H1 (cell line): ENCODE results near the gene MARCOL. TPM values are rescaled to one million over a fixed set of nuclear protein-coding genes. Genes with fewer than 3 reads are reported as not detected.

Experiments used
- CTCF ChIA-PET: fragments of 300-600 bp; sonication (Branson Sonifier 250); formaldehyde crosslinking; loops from one replicate; lab custom pipeline; 2021; ENCODE audit not compliant: partially characterized antibody; lab: Charles Lee
- POLR2A ChIA-PET: fragments of 300-600 bp; sonication (Branson Sonifier 250); formaldehyde crosslinking; loops from one replicate; lab custom pipeline; 2021; ENCODE audit warnings: inconsistent platforms; ENCODE audit not compliant: partially characterized antibody; lab: Charles Lee
- DNase-seq, 2 experiments: peaks; one replicate each; pipeline versions ENCODE4 v3.0.0 to v3.0.0-alpha.2; 2010 to 2022; ENCODE audit warnings: low spot score in 2 of 2, low read depth in 1 of 2, mixed read lengths in 1 of 2
- FAIRE-seq: peaks from 2 replicates; lab custom pipeline; 2011; peaks lifted over from hg19 to GRCh38; lab: Jason Lieb, UNC
- H2AFZ ChIP-seq: 2 replicates; pipeline ENCODE4 v1.8.1; 2012; ENCODE audit warnings: low read length, inconsistent platforms
- H2AK5ac ChIP-seq: 2 replicates; pipeline ENCODE4 v1.6.1; 2013; ENCODE audit warnings: low read depth, low read length
- H2BK120ac ChIP-seq: replicated peaks from 2 replicates; pipeline ENCODE3; 2013; ENCODE audit warnings: low read depth, low read length, inconsistent platforms
- H2BK12ac ChIP-seq: 2 replicates; pipeline ENCODE4 v1.6.1; 2013; ENCODE audit warnings: low read depth, low read length
- H2BK15ac ChIP-seq: 2 replicates; pipeline ENCODE4 v1.6.1; 2013; ENCODE audit warnings: low read length
- H2BK20ac ChIP-seq: 2 replicates; pipeline ENCODE4 v1.6.1; 2013; ENCODE audit warnings: low read length
- H2BK5ac ChIP-seq: 2 replicates; pipeline ENCODE4 v1.6.1; 2013; ENCODE audit warnings: low read depth, low read length
- H3K14ac ChIP-seq: 2 replicates; pipeline ENCODE4 v1.6.1; 2013; ENCODE audit warnings: inconsistent platforms; ENCODE audit not compliant: insufficient read length
- H3K18ac ChIP-seq: 2 replicates; pipeline ENCODE4 v1.6.1; 2013; ENCODE audit warnings: low read length; ENCODE audit errors: extremely low read depth
- H3K23ac ChIP-seq: 2 replicates; pipeline ENCODE4 v1.6.1; 2013; ENCODE audit warnings: inconsistent platforms; ENCODE audit not compliant: insufficient read length
- H3K23me2 ChIP-seq: 2 replicates; pipeline ENCODE4 v1.6.1; 2013; ENCODE audit warnings: low read depth, low read length
- H3K27ac ChIP-seq: 2 replicates; pipeline ENCODE4 v1.6.1; 2011; ENCODE audit warnings: low read depth, low read length, inconsistent platforms
- H3K27me3 ChIP-seq, 4 experiments: replicated peaks in 1 of 4; 1 replicate in 1 of 4; 2 replicates in 3 of 4; pipeline versions ENCODE4 v1.6.1 to v1.8.1; 2011 to 2013; ENCODE audit warnings: low read length in 3 of 4, mild to moderate bottlenecking in 3 of 4, inconsistent platforms in 2 of 4, mixed read lengths in 2 of 4, moderate library complexity in 1 of 4; ENCODE audit not compliant: control insufficient read depth in 3 of 4, insufficient read depth in 3 of 4; ENCODE audit errors: extremely low read depth in 1 of 4
- H3K36me3 ChIP-seq, 4 experiments: 2 replicates each; pipeline versions ENCODE4 v1.6.1 to v1.8.1; 2011 to 2013; ENCODE audit warnings: mild to moderate bottlenecking in 4 of 4, low read length in 3 of 4, moderate library complexity in 2 of 4, control low read depth in 1 of 4, inconsistent platforms in 1 of 4; ENCODE audit not compliant: insufficient read depth in 4 of 4, control insufficient read depth in 2 of 4
- H3K4ac ChIP-seq: replicated peaks from 2 replicates; pipeline ENCODE3; 2013; ENCODE audit warnings: low read length, low read depth, mixed read lengths, inconsistent platforms; ENCODE audit not compliant: insufficient read length
- H3K4me1 ChIP-seq, 4 experiments: replicated peaks in 1 of 4; 1 replicate in 1 of 4; 2 replicates in 3 of 4; pipeline versions ENCODE4 v1.6.1 to v1.8.1; 2011 to 2013; ENCODE audit warnings: low read length in 3 of 4, inconsistent platforms in 2 of 4, mixed read lengths in 1 of 4; ENCODE audit not compliant: insufficient read depth in 4 of 4, control insufficient read depth in 3 of 4
- H3K4me2 ChIP-seq, 2 experiments: 2 replicates each; pipeline versions ENCODE4 v1.6.1 to v1.8.1; 2011 to 2013; ENCODE audit warnings: low read depth in 2 of 2, low read length in 2 of 2, control low read depth in 1 of 2, inconsistent platforms in 1 of 2, mild to moderate bottlenecking in 1 of 2; ENCODE audit not compliant: insufficient read depth in 1 of 2
- H3K4me3 ChIP-seq, 4 experiments: fragments of 200-600, 300-600 bp in 1 of 4; sonication (generic), shearing (Covaris generic), sonication (Bioruptor Twin) in 1 of 4; 2 replicates each; pipeline versions ENCODE4 v1.5.1 to v1.8.1; 2011 to 2016; ENCODE audit warnings: low read length in 4 of 4, low read depth in 3 of 4, control low read depth in 2 of 4, inconsistent platforms in 2 of 4, mild to moderate bottlenecking in 2 of 4, mixed read lengths in 1 of 4, moderate library complexity in 1 of 4; ENCODE audit not compliant: insufficient read depth in 2 of 4; ENCODE audit errors: extremely low read depth in 1 of 4
- H3K56ac ChIP-seq: replicated peaks from 2 replicates; pipeline ENCODE3; 2013; ENCODE audit warnings: low read depth, mild to moderate bottlenecking, mixed read lengths, low read length, inconsistent platforms; ENCODE audit not compliant: insufficient read length
- H3K79me1 ChIP-seq: 2 replicates; pipeline ENCODE4 v1.6.1; 2013; ENCODE audit warnings: low read depth, low read length, control low read depth
- H3K79me2 ChIP-seq, 2 experiments: 2 replicates each; pipeline versions ENCODE4 v1.6.1 to v1.8.1; 2012 to 2013; ENCODE audit warnings: low read length in 2 of 2, mild to moderate bottlenecking in 2 of 2, inconsistent platforms in 1 of 2; ENCODE audit not compliant: insufficient read depth in 2 of 2, control insufficient read depth in 1 of 2
- H3K9ac ChIP-seq, 4 experiments: replicated peaks in 1 of 4; 1 replicate in 1 of 4; 2 replicates in 3 of 4; pipeline versions ENCODE4 v1.6.1 to v1.8.1; 2011 to 2013; ENCODE audit warnings: low read depth in 3 of 4, low read length in 3 of 4, control low read depth in 2 of 4, mild to moderate bottlenecking in 2 of 4, moderate library complexity in 2 of 4, inconsistent platforms in 1 of 4; ENCODE audit errors: extremely low read depth in 1 of 4
- H3K9me3 ChIP-seq, 2 experiments: 2 replicates each; pipeline versions ENCODE4 v1.6.1 to v1.8.1; 2012 to 2013; ENCODE audit warnings: mild to moderate bottlenecking in 2 of 2, moderate library complexity in 2 of 2, control low read depth in 1 of 2, inconsistent platforms in 1 of 2, low read depth in 1 of 2, low read length in 1 of 2, mixed read lengths in 1 of 2; ENCODE audit not compliant: insufficient read depth in 2 of 2
- H4K20me1 ChIP-seq, 2 experiments: replicated peaks in 1 of 2; 2 replicates each; pipeline versions ENCODE3 to v1.8.1; 2011 to 2013; ENCODE audit warnings: inconsistent platforms in 2 of 2, low read length in 2 of 2, mild to moderate bottlenecking in 1 of 2; ENCODE audit not compliant: insufficient read depth in 2 of 2, control insufficient read depth in 1 of 2
- H4K5ac ChIP-seq: 2 replicates; pipeline ENCODE4 v1.6.1; 2013; ENCODE audit warnings: low read length, low read depth, mixed read lengths, inconsistent platforms; ENCODE audit not compliant: insufficient read length
- H4K8ac ChIP-seq: 2 replicates; pipeline ENCODE4 v1.8.0; 2013; ENCODE audit warnings: mild to moderate bottlenecking, moderate library complexity, low read length, inconsistent platforms; ENCODE audit not compliant: insufficient read depth; ENCODE audit errors: extremely low read depth
- H4K91ac ChIP-seq: replicated peaks from 2 replicates; pipeline ENCODE3; 2013; ENCODE audit warnings: low read length, mixed read lengths, inconsistent platforms; ENCODE audit not compliant: insufficient read length
- PHF8 ChIP-seq: fragments of 200-600 bp; sonication (generic); conservative IDR thresholded peaks from 2 replicates; pipeline ENCODE4 v1.7.1; 2012; ENCODE audit warnings: low read depth, mild to moderate bottlenecking, inconsistent platforms, low read length, moderate library complexity
- WGBS, 2 experiments: shearing (Covaris generic) in 1 of 2; methylation state at CpG; one replicate each; pipeline versions ENCODE4 v1.1.6 to v1.1.7; 2013 to 2015; ENCODE audit warnings: low lambda C conversion rate in 2 of 2, mixed read lengths in 2 of 2, inconsistent platforms in 1 of 2, low coverage in 1 of 2, missing lambda C conversion rate in 1 of 2; ENCODE audit not compliant: insufficient replicate concordance in 2 of 2, insufficient coverage in 1 of 2, insufficient read length in 1 of 2; ENCODE audit errors: extremely low coverage in 1 of 2, missing lambda C conversion rate in 1 of 2; 5-methylcytosine and 5-hydroxymethylcytosine counted together
- polyA plus RNA-seq, 7 experiments: library from polyadenylated mRNA; depleted of rRNA in 3 of 7; stranded (reverse) in 5 of 7; unstranded in 2 of 7; fragments of >200 nt in 5 of 7; fragments of 200-250 nt in 2 of 7; gene quantifications; 1 replicate in 5 of 7; 2 replicates in 1 of 7; 4 replicates in 1 of 7; pipeline versions ENCODE4 v1.2.1 to v1.2.3, GENCODE V29; 2011 to 2013; ENCODE audit warnings: missing spikeins in 2 of 7, mixed read lengths in 2 of 7
- total RNA-seq: library from RNA; stranded (reverse); fragmentation: NEBNext Ultra II Directional; extraction: Animal tissue kit (Norgen Biotek cat#: 25700); gene quantifications from 2 replicates; pipeline ENCODE4 v1.2.1, GENCODE V29; 2021

The MARCOL gene
- total and polyA plus RNA-seq, 2 of the 8 experiments (the other 6 are each of a cell fraction or from before 2014, with no cell fraction given) = not detected

GRCh38 chr5:148221508-148221907, 16.8 kb upstream of the MARCOL start:
- H2BK12ac ChIP-seq = no peak overlapping the region
- H4K8ac ChIP-seq = no peak overlapping the region; the same call in 1 of the 2 replicates
- ChIA-PET POLR2A (interaction anchor here (0.8 kb wide), 1 partner anchor 9 kb away, joined by 3 read pairs; no protein-coding TSS in a partner anchor), CTCF (interaction anchor here (1.1 kb wide), 1 partner anchor 69 kb away, joined by 3 read pairs; no protein-coding TSS in a partner anchor)
- no peaks in the 10 kb centered on the region for H3K9me3 ChIP-seq
- no peak overlapping the region for H3K4me2 ChIP-seq
- H3K79me1 ChIP-seq = no peaks in the 10 kb centered on the region
- no peaks in the 10 kb centered on the region for H3K27me3 ChIP-seq
- no peaks in the 10 kb centered on the region for H3K23me2 ChIP-seq
- no peak overlapping the region for H2AK5ac ChIP-seq
- no peak for FAIRE-seq
- no peaks in the 10 kb centered on the region for H3K4me1 ChIP-seq
- H4K20me1 ChIP-seq = no peaks in the 10 kb centered on the region
- H3K4ac ChIP-seq = no peak overlapping the region
- no peak overlapping the region for H3K18ac ChIP-seq
- H3K14ac ChIP-seq = no peak overlapping the region
- peak overlapping the region; percentile 55; the same call in 1 of the 2 replicates for H2AFZ ChIP-seq
- H3K4me3 ChIP-seq = no peak overlapping the region
- H3K56ac ChIP-seq = no peak overlapping the region
- no peak for TF ChIP-seq PHF8
- TF ChIP-seq, all 59 proteins: peak for 0
- DNase-seq = no peak
- no peaks in the 10 kb centered on the region for H3K36me3 ChIP-seq
- H2BK20ac ChIP-seq = no peak overlapping the region
- H2BK5ac ChIP-seq = no peak overlapping the region
- H2BK120ac ChIP-seq = no peak overlapping the region
- no peak overlapping the region for H2BK15ac ChIP-seq
- no peak overlapping the region for H4K91ac ChIP-seq
- WGBS, 2 experiments = 80% methylated on average over 6 of the region's 6 CpGs; no CpG with 5 or more reads in 1 of the 2 experiments
- no peak overlapping the region for H3K9ac ChIP-seq
- no peak overlapping the region for H3K27ac ChIP-seq
- H3K79me2 ChIP-seq = no peaks in the 10 kb centered on the region
- H3K23ac ChIP-seq = no peak overlapping the region
- H4K5ac ChIP-seq = no peak overlapping the region
